Activated T-cell treated with anti-CD3 and anti-CD28 coated beads, Interleukin-2, amount 50 U/mL, for 1 hour (primary cell): ENCODE measurements around the gene NPAS4.
"Not testable (repeated sequence)": the region's sequence is repeated elsewhere in the genome, so short reads cannot be mapped to it uniquely, and the experiment has no call there.

Experiments
- DNase-seq: peaks from one replicate; pipeline ENCODE4 v3.0.0-alpha.2; 2020

NPAS4 gene

DNA sequence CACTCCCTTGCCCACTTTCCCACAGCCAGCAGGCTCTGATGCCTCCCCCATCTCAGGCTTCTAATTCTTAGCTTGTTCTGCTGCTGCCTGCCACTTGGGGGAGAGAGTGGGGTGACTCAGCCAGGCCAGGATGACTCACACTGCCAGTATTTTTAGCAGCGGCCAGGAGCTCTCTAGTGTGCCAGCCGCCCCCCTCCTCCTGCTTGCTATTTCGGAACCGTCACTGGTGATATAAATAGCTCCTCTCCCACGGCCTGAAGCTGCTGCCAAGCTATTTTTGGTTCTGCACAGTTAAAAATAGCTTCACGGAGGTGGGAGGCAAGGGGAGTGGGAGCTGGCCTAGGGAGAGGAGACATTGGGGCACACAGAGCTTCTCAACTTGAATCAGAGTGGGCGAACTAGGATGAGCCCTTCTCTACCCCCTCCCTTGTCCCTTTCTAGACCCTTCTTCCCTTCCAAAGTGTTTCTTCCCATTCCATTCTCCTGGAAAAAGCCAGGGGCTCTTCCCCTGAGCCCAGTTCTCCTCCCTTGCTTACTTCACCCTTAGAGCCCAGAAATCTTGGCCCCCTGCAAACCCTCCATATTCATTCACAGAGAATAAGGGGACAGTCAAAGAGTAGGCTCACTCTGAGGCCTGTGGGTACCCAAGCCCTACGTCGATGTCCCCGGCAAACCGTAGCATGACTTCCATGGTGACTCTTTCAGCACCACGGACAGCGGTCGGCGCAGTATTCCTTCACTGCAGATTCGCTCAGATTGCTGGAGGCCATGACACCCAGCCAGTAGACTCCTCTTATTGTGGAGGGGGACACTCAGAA lies 2.5 kb upstream of the NPAS4 start:
- DNase-seq: peak; percentile 57

GRCh38 chr11:66418986-66419308 lies 1.9 kb upstream of the NPAS4 start:
- no peak for DNase-seq

GRCh38 chr11:66419825-66420224 lies 1.0 kb upstream of the NPAS4 start:
- no peak for DNase-seq

GRCh38 chr11:66421492-66422205 lies 814 bp downstream of the NPAS4 start:
- DNase-seq: peak; percentile 94

- DNase-seq: no peak
Measured at GRCh38 chr11:66426314-66426713, 5.5 kb downstream of the NPAS4 start.

DNA sequence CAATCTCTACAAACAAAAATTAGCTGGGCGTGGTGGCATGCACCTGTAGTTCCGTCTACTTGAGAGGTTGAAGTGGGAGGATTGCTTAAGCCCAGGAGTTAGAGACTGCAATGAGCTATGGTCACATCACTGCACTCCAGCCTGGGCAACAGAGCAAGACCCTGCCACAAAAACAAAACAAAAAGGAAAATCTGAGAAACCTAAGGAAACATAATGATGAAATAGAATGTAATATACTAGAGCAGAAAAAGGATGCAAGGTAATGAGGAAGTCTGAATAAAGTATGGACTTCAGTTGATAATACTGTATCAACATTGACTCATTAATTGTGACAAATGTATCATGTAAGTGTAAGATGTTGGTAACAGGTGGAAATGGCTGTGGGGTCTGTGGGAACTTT lies 8.1 kb downstream of the NPAS4 start:
- DNase-seq: no peak

- peak; percentile 69 for DNase-seq
Measured at GRCh38 chr11:66429983-66430602, 9.3 kb downstream of the NPAS4 start.

DNA sequence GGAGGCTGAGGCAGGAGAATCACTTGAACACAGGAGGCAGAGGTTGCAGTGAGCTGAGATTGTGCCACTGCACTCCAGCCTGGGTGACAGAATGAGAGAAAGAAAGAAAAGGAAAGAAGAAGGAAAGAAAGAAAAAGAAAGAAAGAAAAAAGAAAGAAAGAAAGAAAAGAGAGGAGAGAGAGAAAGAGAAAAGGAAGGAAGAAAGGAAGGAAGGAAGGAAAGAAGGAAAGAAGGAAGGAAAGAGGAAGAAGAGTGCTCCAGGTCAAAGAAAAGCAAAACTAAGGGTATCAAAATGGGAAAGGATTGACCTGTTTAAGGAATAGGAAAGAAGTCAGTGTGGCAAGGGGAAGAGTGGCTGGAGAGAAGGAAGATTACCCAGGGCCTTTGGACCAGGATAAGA lies 10.5 kb downstream of the NPAS4 start:
- DNase-seq: not testable (repeated sequence)

- DNase-seq: not testable (repeated sequence)
Measured at GRCh38 chr11:66431871-66432329, 11.1 kb downstream of the NPAS4 start.

DNA sequence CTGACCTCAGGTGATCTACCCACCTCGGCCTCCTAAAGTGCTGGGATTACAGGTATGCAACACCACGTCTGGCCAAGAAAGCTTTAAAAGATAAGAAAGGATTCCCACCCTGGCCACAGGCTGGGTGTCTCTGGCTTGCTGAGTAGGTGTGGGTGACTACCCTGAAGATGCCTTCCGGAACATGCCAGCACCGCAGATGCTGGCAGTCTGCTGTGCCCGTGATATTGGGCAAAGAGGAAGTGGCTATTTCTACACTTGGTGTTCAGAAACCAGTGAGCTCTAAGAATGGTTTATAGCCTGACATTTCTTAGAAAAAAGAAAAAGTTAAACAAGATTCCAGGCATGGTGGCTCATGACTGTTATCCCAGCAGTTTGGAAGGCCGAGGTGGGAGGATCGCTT lies 11.8 kb downstream of the NPAS4 start:
- no peak for DNase-seq

DNA sequence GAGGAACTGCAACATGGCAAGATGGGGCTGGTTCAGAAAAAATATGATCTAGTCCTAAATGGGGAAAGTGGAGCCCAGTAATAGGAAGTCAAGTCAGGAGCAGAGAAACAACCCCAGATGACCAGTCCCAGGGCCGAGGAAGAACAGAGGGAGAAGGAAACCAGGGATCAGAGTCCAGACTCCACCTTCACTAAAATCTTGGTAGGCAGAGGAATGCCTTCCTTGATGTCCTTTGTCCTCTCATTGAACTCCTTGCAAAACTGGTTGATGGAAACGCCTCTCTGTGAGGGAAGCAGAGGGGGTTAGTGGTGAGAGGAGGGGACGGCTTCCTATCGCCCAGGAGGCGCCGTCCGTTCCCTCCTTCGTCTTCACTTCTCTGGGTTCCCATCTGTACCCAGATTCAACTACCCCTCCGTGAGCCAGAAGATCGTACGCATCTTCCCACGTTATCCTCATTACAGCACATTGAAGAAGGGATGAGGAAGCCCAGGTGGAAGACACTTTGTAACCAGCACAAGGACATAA lies 17.2 kb downstream of the NPAS4 start:
- DNase-seq: no peak

DNA sequence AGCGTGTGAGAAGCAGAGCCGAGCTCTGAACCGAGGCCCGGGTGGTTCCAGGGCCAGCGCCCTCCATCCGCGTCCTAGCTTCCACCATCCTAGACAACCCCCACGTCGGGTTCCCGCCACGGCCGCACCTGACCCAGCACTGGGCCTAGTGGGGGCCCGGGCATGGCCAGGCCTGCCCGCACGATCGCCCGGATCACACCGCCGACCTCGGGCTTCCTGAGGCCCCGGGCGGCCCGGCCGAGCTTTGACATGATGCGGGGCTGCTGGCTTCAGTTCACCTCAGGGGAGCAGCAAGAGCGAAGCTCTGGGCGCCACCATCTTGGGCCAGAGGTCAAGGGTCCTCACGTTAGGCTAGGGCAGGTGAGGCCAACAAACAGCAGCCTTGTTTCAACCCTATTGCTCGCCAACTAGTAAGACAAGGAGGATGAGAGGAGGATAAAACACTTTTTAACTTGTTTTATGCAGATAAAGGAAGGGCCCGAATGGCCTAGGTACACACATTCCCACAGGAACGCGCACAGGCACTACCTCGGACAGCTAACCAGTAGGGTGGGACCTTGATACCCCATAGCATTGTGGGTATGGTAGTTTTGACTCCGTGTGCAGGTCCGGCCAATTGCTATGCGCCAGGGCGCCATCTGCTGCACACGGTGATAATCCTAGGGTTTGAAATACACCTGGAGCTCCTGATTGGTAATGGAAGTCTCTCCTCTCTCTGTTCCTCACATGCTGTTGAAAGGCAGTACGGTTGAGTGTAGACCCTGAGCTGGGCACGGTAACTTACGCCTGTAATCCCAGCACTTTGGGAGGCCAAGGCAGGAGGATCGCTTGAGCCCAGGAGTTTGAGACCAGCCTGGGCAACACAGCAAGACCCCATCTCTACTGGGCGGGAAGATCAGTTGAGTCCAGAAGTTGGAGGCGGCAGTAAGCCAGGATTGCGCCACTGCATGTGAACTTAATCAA lies 17.9 kb downstream of the NPAS4 start, which contains the start of gene MRPL11:
Gene MRPL11 (minus strand): TSS at position 345 of the 963 bp plus-strand sequence. CDS start 94 bp downstream, at position 251.
- DNase-seq: peak; percentile 90

- DNase-seq: not testable (repeated sequence)
Measured at GRCh38 chr11:66440101-66440939, 19.5 kb downstream of the NPAS4 start.

GRCh38 chr11:66440940-66441282 lies 20.1 kb downstream of the NPAS4 start:
- DNase-seq: not testable (repeated sequence)

DNA sequence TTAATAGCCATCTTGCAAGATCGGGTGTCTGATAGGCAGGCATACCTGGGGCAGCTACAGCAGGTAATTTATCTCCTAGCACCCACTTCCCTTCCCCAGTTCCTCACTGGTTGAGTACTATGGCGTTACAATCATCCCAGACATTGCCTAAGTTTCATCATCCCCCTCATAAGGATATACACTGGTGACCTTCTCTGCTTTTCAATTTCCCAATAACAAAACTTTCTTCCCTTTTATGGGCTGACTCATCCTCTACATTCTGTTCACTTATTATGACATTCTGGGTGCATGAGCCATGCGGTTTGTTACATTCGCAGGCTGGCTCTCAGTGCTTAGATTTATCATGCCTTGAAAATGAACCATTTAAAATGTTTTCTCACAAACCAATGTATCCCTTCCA lies 22.8 kb downstream of the NPAS4 start:
- no peak for DNase-seq

DNA sequence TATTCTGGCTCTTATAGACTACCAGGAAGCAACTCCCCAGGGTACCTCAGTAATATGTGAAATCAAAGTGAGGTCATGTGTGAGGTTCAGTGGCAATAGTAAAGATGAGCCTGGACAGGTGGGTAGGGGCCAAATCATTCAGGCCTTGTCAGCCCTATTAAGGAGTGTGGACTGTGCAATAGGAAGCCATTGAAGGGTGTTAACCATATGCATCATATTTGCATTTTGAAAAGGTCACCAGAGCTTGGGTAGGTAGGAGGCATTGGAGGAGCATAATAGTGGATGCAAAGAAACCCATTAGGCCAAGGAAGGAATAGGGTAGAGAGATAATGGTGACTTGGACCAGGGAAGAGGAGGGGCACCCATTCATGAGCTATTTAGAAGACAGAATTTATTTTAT lies 26.2 kb downstream of the NPAS4 start:
- DNase-seq: no peak

GRCh38 chr11:66448523-66448922 lies 27.7 kb downstream of the NPAS4 start:
- no peak for DNase-seq

GRCh38 chr11:66450560-66450959 lies 29.7 kb downstream of the NPAS4 start:
- DNase-seq: no peak

- DNase-seq: no peak
Measured at GRCh38 chr11:66451663-66452062, 30.8 kb downstream of the NPAS4 start.

GRCh38 chr11:66454247-66454646 lies 33.4 kb downstream of the NPAS4 start:
- DNase-seq: no peak

DNA sequence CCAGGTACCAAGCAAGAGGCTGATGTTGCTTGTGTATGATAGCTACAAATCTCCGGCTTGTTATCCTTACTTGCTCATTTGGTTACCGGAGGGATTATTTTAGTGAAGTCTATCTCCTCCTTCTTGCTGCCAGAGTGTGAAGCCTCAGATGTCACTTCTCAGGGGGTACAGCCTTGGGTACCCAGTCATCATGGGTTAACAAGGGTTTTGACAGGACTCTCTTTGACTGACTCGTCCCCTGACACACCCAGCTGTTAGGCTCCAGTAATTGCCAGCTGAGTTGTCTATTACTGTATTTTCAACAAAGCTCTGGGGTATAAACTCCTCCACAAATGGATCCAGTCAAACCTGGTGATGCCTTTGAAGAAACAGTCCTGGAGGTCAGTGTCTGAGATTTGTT lies 34.0 kb downstream of the NPAS4 start:
- no peak for DNase-seq
